GM12878 (cell line): ENCODE measurements around the gene CCSER2. TPM values are rescaled to one million over a fixed set of nuclear protein-coding genes. Genes with fewer than 3 reads are reported as not detected.

Experiments
- ATAC-seq: fragments of 200-7000 bp; cut with Tn5 transposase; 3 replicates; pipeline ENCODE4 v1.9.1; 2020; ENCODE audit warnings: mild to moderate bottlenecking, moderate library complexity
- BruUV-seq: library from RNA; stranded (reverse); fragments of 400-500 nt; replicated peaks from 2 replicates; lab custom pipeline; 2021; lab: Mats Ljungman, UMichigan
- CTCF ChIA-PET: fragments of 300-600 bp; sonication (Branson Sonifier 250); formaldehyde crosslinking; extraction: SDS; loops from one replicate; lab custom pipeline; 2021; ENCODE audit warnings: inconsistent platforms; lab: Yijun Ruan, JAX
- POLR2A ChIA-PET: fragments of 350-600 bp; formaldehyde crosslinking; extraction: SDS; loops from one replicate; lab custom pipeline; 2021; ENCODE audit warnings: inconsistent platforms; lab: Charles Lee
- RAD21 ChIA-PET: fragments of 300-600 bp; sonication (Branson Sonifier 250); formaldehyde crosslinking; loops from one replicate; lab custom pipeline; 2023; ENCODE audit warnings: antibody characterized with exemption; ENCODE audit not compliant: unreplicated experiment; lab: Charles Lee
- SMC1A ChIA-PET: fragments of 300-600 bp; sonication (Branson Sonifier 250); formaldehyde crosslinking; loops from one replicate; lab custom pipeline; 2023; ENCODE audit not compliant: unreplicated experiment, uncharacterized antibody; lab: Charles Lee
- DNase-seq: peaks from one replicate; pipeline ENCODE4 v3.0.0-alpha.2; 2011; ENCODE audit warnings: low read depth, low spot score
- FAIRE-seq: peaks from 3 replicates; lab custom pipeline; 2011; peaks lifted over from hg19 to GRCh38; lab: Jason Lieb, UNC
- H2AFZ ChIP-seq: 2 replicates; pipeline ENCODE4 v1.6.0; 2011; ENCODE audit warnings: low read depth, low read length, control low read depth; ENCODE audit not compliant: control insufficient read depth
- H3K27ac ChIP-seq: 2 replicates; pipeline ENCODE4 v1.5.1; 2011; ENCODE audit warnings: control low read depth; ENCODE audit not compliant: control insufficient read depth, insufficient read depth
- H3K27me3 ChIP-seq, 2 experiments: replicated peaks in 1 of 2; 2 replicates each; pipeline versions ENCODE4 v1.6.0 to v1.6.1; 2011; ENCODE audit warnings: low read length in 1 of 2; ENCODE audit not compliant: control insufficient read depth in 2 of 2, insufficient read depth in 2 of 2
- H3K36me3 ChIP-seq, 2 experiments: 2 replicates each; pipeline ENCODE4 v1.5.1; 2011; ENCODE audit warnings: low read length in 1 of 2; ENCODE audit not compliant: control insufficient read depth in 2 of 2, insufficient read depth in 2 of 2
- H3K4me1 ChIP-seq: 2 replicates; pipeline ENCODE4 v1.6.1; 2011; ENCODE audit warnings: mild to moderate bottlenecking, low read length, moderate library complexity, mixed read lengths; ENCODE audit not compliant: control insufficient read depth, insufficient read depth
- H3K4me2 ChIP-seq: 2 replicates; pipeline ENCODE4 v1.6.0; 2011; ENCODE audit warnings: control low read depth; ENCODE audit not compliant: control insufficient read depth, insufficient read depth
- H3K4me3 ChIP-seq: fragments of 200-600 bp; sonication (generic); 2 replicates; pipeline ENCODE4 v1.5.1; 2016
- H3K79me2 ChIP-seq: 2 replicates; pipeline ENCODE4 v1.6.0; 2011; ENCODE audit warnings: low read length; ENCODE audit not compliant: control insufficient read depth, insufficient read depth
- H3K9ac ChIP-seq: 2 replicates; pipeline ENCODE4 v1.8.0; 2011; ENCODE audit warnings: low read length, control low read depth, mixed read lengths; ENCODE audit not compliant: control insufficient read depth, insufficient read depth
- H3K9me3 ChIP-seq: replicated peaks from 3 replicates; pipeline ENCODE4 v1.5.1; 2011; ENCODE audit warnings: mild to moderate bottlenecking, low read length; ENCODE audit not compliant: control insufficient read depth, insufficient read depth
- H4K20me1 ChIP-seq: 2 replicates; pipeline ENCODE4 v1.6.0; 2011; ENCODE audit not compliant: control insufficient read depth, insufficient read depth
- ATF7 ChIP-seq: fragments of 450-650 bp; IDR thresholded peaks from 2 replicates; pipeline ENCODE4 v1.6.1; 2016; ENCODE audit warnings: low read depth, mild to moderate bottlenecking
- EED ChIP-seq: sonication (generic); IDR thresholded peaks from 2 replicates; pipeline ENCODE4 v1.6.1; 2016; ENCODE audit warnings: antibody characterized with exemption, low read depth
- ESRRA ChIP-seq: IDR thresholded peaks from 2 replicates; pipeline ENCODE4 v1.6.1; 2012; ENCODE audit warnings: mild to moderate bottlenecking, low read length, improper control_type of control experiment
- HDAC6 ChIP-seq: fragments of 200-600 bp; sonication (generic); IDR thresholded peaks from one replicate; pipeline ENCODE4 v1.8.0; 2017; ENCODE audit warnings: antibody characterized with exemption; ENCODE audit not compliant: unreplicated experiment
- IKZF1 ChIP-seq: fragments of 450-650 bp; conservative IDR thresholded peaks from 2 replicates; pipeline ENCODE4 v1.6.1; 2017; ENCODE audit warnings: antibody characterized with exemption, mild to moderate bottlenecking
- MTA3 ChIP-seq: IDR thresholded peaks from 2 replicates; pipeline ENCODE4 v1.6.1; 2012; ENCODE audit warnings: low read length, inconsistent platforms, borderline replicate concordance
- NRF1 ChIP-seq: conservative IDR thresholded peaks from 2 replicates; pipeline ENCODE4 v1.6.1; 2011; ENCODE audit warnings: mild to moderate bottlenecking, low read depth, low read length, improper control_type of control experiment
- POLR2AphosphoS2 ChIP-seq: IDR thresholded peaks from 2 replicates; pipeline ENCODE4 v1.6.1; 2011; ENCODE audit warnings: low read depth, mild to moderate bottlenecking, low read length, improper control_type of control experiment, moderate library complexity
- SMARCA5 ChIP-seq: fragments of 450-650 bp; IDR thresholded peaks from 2 replicates; pipeline ENCODE4 v1.6.1; 2017; ENCODE audit warnings: mild to moderate bottlenecking
- SRF ChIP-seq, 2 experiments: IDR thresholded peaks; 2 replicates each; pipeline ENCODE4 v1.6.1; 2011; ENCODE audit warnings: low read depth in 2 of 2, low read length in 2 of 2, mild to moderate bottlenecking in 1 of 2, moderate library complexity in 1 of 2
- STAT1 ChIP-seq: fragments of 450-650 bp; conservative IDR thresholded peaks from 2 replicates; pipeline ENCODE4 v1.6.1; 2014; ENCODE audit warnings: antibody characterized with exemption, mild to moderate bottlenecking
- STAT3 ChIP-seq: IDR thresholded peaks from 2 replicates; pipeline ENCODE4 v1.6.1; 2011; ENCODE audit warnings: low read depth, low read length, improper control_type of control experiment
- SUPT20H ChIP-seq: IDR thresholded peaks from 2 replicates; pipeline ENCODE4 v1.6.1; 2011; ENCODE audit warnings: low read depth, mild to moderate bottlenecking, low read length, moderate library complexity, borderline replicate concordance; ENCODE audit not compliant: control insufficient read depth
- TBL1XR1 ChIP-seq: IDR thresholded peaks from 2 replicates; pipeline ENCODE4 v1.6.1; 2012; ENCODE audit warnings: low read depth, low read length, improper control_type of control experiment
- TCF7 ChIP-seq: IDR thresholded peaks from 2 replicates; pipeline ENCODE4 v1.6.1; 2014; ENCODE audit warnings: antibody characterized with exemption, borderline replicate concordance
- YBX1 ChIP-seq: fragments of 450-650 bp; IDR thresholded peaks from 2 replicates; pipeline ENCODE4 v1.6.1; 2016; ENCODE audit warnings: antibody characterized with exemption
- YY1 ChIP-seq: IDR thresholded peaks from 2 replicates; pipeline ENCODE4 v1.6.1; 2011; ENCODE audit warnings: low read depth, mild to moderate bottlenecking, low read length
- ZNF24 ChIP-seq: fragments of 450-650 bp; IDR thresholded peaks from 2 replicates; pipeline ENCODE4 v1.6.1; 2017; ENCODE audit warnings: antibody characterized with exemption, mild to moderate bottlenecking
- WGBS: methylation state at CpG from one replicate; pipeline ENCODE4 v1.1.6; 2016; ENCODE audit warnings: low lambda C conversion rate; ENCODE audit not compliant: insufficient replicate concordance, insufficient coverage; ENCODE audit errors: missing lambda C conversion rate; 5-methylcytosine and 5-hydroxymethylcytosine counted together
- in situ Hi-C: fragments of 300-500 bp; cut with MboI; formaldehyde crosslinking; loops from 9 replicates; pipeline ENCODE4 v1.14.3; 2018; ENCODE audit warnings: mixed read lengths
- intact Hi-C: fragments of 100-400 bp; cut with micrococcal nuclease; formaldehyde crosslinking; loops from one replicate; pipeline ENCODE4 v1.14.2; 2022; ENCODE audit not compliant: unreplicated experiment
- polyA plus RNA-seq, 11 experiments: library from polyadenylated mRNA; depleted of rRNA in 4 of 11; unstranded in 6 of 11; stranded (reverse) in 5 of 11; fragments of >200 nt; fragmentation: Nextera tagmentation in 4 of 11; fragmentation: Illumina TruSeq in 1 of 11; extraction: Ambion mirVana in 4 of 11; extraction: Trizol in 1 of 11; gene quantifications; 1 replicate in 1 of 11; 2 replicates in 10 of 11; pipeline versions ENCODE4 v1.2.1 to v1.2.3, GENCODE V29; 2011 to 2016; ENCODE audit warnings: inconsistent platforms in 2 of 11, missing spikeins in 2 of 11, low read depth in 1 of 11
- total RNA-seq, 4 experiments: library from RNA; depleted of rRNA in 3 of 4; stranded (reverse); fragments of >200 nt in 3 of 4; fragmentation: Illumina TruSeq in 1 of 4; extraction: Trizol in 1 of 4; gene quantifications; 2 replicates each; pipeline versions ENCODE4 v1.2.1 to v1.2.3, GENCODE V29; 2013 to 2021
- TF ChIP-seq, protein P1 (sequence below): IDR thresholded peaks from 2 replicates; pipeline ENCODE4 v1.6.1; 2012; ENCODE audit warnings: improper control_type of control experiment, low read depth, low read length; ENCODE audit not compliant: insufficient replicate concordance
- TF ChIP-seq, protein P2 (sequence below): fragments of 450-650 bp; IDR thresholded peaks from 2 replicates; pipeline ENCODE4 v1.6.1; 2017; ENCODE audit warnings: borderline replicate concordance

Gene CCSER2
- total and polyA plus RNA-seq, 10 of the 15 experiments (the other 5 are each of a cell fraction or from before 2014, with no cell fraction given) = 4.7 to 18.8 (median 13.2) TPM

DNA sequence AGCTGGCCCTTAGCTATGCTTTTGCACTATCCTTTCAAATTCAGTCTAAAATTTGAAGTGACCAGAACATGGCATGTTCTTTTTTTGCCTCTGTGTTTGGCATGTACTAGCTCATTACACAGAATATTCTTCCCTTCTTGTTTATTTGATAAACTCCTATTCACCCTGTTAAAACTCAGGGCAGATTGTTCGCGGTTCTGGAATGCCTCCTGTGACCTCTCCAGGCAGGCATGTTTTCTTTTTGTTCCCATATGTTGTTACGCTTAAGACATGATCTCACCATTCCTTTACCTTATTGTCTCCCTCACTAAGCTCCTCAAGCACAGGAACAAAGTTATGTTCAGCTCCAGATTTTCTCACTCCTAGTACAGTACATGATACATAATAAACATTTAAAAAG, 181.7 kb downstream of the CCSER2 start (continued):
- TF ChIP-seq, protein P1, sequence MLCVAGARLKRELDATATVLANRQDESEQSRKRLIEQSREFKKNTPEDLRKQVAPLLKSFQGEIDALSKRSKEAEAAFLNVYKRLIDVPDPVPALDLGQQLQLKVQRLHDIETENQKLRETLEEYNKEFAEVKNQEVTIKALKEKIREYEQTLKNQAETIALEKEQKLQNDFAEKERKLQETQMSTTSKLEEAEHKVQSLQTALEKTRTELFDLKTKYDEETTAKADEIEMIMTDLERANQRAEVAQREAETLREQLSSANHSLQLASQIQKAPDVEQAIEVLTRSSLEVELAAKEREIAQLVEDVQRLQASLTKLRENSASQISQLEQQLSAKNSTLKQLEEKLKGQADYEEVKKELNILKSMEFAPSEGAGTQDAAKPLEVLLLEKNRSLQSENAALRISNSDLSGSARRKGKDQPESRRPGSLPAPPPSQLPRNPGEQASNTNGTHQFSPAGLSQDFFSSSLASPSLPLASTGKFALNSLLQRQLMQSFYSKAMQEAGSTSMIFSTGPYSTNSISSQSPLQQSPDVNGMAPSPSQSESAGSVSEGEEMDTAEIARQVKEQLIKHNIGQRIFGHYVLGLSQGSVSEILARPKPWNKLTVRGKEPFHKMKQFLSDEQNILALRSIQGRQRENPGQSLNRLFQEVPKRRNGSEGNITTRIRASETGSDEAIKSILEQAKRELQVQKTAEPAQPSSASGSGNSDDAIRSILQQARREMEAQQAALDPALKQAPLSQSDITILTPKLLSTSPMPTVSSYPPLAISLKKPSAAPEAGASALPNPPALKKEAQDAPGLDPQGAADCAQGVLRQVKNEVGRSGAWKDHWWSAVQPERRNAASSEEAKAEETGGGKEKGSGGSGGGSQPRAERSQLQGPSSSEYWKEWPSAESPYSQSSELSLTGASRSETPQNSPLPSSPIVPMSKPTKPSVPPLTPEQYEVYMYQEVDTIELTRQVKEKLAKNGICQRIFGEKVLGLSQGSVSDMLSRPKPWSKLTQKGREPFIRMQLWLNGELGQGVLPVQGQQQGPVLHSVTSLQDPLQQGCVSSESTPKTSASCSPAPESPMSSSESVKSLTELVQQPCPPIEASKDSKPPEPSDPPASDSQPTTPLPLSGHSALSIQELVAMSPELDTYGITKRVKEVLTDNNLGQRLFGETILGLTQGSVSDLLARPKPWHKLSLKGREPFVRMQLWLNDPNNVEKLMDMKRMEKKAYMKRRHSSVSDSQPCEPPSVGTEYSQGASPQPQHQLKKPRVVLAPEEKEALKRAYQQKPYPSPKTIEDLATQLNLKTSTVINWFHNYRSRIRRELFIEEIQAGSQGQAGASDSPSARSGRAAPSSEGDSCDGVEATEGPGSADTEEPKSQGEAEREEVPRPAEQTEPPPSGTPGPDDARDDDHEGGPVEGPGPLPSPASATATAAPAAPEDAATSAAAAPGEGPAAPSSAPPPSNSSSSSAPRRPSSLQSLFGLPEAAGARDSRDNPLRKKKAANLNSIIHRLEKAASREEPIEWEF = no peak
- TF ChIP-seq SUPT20H = no peak
- no peak for TF ChIP-seq SMARCA5

DNA sequence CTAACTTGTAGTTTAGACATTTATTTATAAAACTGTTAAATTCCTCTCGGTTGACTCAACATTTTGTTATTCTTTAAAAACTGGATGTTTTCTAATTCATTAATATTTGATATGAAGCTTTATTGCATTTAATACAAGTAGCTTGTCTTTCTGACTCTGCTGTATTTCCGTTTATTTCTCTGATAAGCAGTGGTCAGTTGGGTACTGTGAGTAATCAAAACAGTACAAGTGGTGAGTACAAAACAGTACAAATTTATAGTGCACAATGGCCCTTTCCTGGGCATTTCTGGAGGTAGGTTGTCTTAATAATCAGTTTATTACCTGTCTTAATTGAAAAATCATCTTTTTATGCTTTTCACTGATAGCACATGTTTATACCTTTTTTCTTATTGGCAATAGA, 182.7 kb downstream of the CCSER2 start:
- Histone ChIP-seq H3K79me2 (no peaks in the 10 kb centered on the region), H3K4me2 (no peak overlapping the region), H2AFZ (no peak overlapping the region), H3K27ac (no peak overlapping the region), H3K9me3 (no peaks in the 10 kb centered on the region), H4K20me1 (no peaks in the 10 kb centered on the region), H3K36me3 (no peaks in the 10 kb centered on the region), H3K27me3 (no peaks in the 10 kb centered on the region), H3K4me1 (no peaks in the 10 kb centered on the region), H3K4me3 (no peak overlapping the region), H3K9ac (no peak overlapping the region)
- ATAC-seq (no peak), DNase-seq (no peak), FAIRE-seq (no peak)
- RAD21 ChIA-PET = no interaction called here
- in situ Hi-C loops = no loop called here
- CTCF ChIA-PET = interaction anchor here (2.1 kb wide), 1 partner anchor 244 kb away, joined by 6 read pairs; no protein-coding TSS in a partner anchor
- WGBS = 100% methylated on average over 2 of the region's 2 CpGs
- POLR2A ChIA-PET = no interaction called here
- no TSS peak for BruUV-seq
- intact Hi-C loops = no loop called here
- SMC1A ChIA-PET = interaction anchor here (1.3 to 2.5 kb wide), 3 partner anchors 20 to 81 kb away, joined by 3 to 13 read pairs (median 6); no protein-coding TSS in a partner anchor
- TF ChIP-seq SRF (IDR thresholded peaks at IDR 0.05; ENCODE audit: low read depth in 2 of 2, low read length in 2 of 2) (no peak), ATF7 (no peak), NRF1 (no peak), TCF7 (no peak), MTA3 (no peak), EED (no peak), POLR2AphosphoS2 (no peak), YY1 (no peak), STAT3 (no peak), IKZF1 (no peak), ZNF24 (no peak), STAT1 (no peak), YBX1 (no peak), TBL1XR1 (no peak), HDAC6 (no peak), ESRRA (no peak)
- TF ChIP-seq, protein P2, sequence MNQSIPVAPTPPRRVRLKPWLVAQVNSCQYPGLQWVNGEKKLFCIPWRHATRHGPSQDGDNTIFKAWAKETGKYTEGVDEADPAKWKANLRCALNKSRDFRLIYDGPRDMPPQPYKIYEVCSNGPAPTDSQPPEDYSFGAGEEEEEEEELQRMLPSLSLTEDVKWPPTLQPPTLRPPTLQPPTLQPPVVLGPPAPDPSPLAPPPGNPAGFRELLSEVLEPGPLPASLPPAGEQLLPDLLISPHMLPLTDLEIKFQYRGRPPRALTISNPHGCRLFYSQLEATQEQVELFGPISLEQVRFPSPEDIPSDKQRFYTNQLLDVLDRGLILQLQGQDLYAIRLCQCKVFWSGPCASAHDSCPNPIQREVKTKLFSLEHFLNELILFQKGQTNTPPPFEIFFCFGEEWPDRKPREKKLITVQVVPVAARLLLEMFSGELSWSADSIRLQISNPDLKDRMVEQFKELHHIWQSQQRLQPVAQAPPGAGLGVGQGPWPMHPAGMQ = no peak
